Mammary epithelial cell (primary cell): ENCODE data around the gene CNTN3.

Experiments used
- CTCF ChIP-seq, 2 donors: IDR thresholded peaks in 1 of 2; conservative IDR thresholded peaks in 1 of 2; 2 replicates each; pipeline ENCODE4 v1.5.1; 2011 to 2012; ENCODE audit warnings: inconsistent platforms in 2 of 2, low read length in 2 of 2, mild to moderate bottlenecking in 2 of 2, control low read depth in 1 of 2, low read depth in 1 of 2; ENCODE audit not compliant: insufficient read depth in 1 of 2; ENCODE audit errors: extremely low read depth in 1 of 2
- EZH2 ChIP-seq: IDR thresholded peaks from 2 replicates; pipeline ENCODE4 v1.6.1; 2012; ENCODE audit warnings: low read length, inconsistent platforms, borderline replicate concordance

DNA sequence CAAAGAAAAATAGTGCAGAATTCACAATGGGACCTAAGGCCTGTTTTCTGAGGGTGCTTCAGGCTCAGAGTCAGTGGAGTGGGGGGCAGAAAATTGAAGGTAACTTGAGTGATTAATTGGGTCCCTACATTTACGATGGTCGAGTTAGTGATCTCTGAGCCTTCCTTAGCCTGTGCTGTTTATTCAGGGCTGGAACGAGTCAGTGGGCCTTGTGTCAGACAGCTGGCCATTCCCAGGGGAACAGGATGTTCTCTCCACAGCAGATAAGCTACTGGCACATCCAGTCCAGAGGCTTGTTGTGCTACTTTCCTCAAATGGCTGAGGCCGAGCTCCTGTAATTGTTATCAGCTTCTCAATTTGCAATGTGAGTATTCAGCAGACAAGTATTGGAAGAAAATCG, 29.2 kb upstream of the CNTN3 start:
- TF ChIP-seq CTCF (conservative IDR thresholded peaks at IDR 0.05 in 1 of 2, IDR thresholded peaks at IDR 0.05 in 1 of 2; ENCODE audit: extremely low read depth in 1 of 2, insufficient read depth in 1 of 2, low read depth in 1 of 2, low read length in 2 of 2) (no peak), EZH2 (no peak)
